Amniotic stem cell (primary cell): ENCODE results near the gene SCYL3.
A peak's percentile ranks its signal among the peaks of the same experiment; 100 is the strongest.
"Not testable (repeated sequence)": the region's sequence is repeated elsewhere in the genome, so short reads cannot be mapped to it uniquely, and the experiment has no call there.

Experiments
- DNase-seq: peaks from one replicate; lab custom pipeline; 2025; lab: John Stamatoyannopoulos, UW

Gene SCYL3, protein sequence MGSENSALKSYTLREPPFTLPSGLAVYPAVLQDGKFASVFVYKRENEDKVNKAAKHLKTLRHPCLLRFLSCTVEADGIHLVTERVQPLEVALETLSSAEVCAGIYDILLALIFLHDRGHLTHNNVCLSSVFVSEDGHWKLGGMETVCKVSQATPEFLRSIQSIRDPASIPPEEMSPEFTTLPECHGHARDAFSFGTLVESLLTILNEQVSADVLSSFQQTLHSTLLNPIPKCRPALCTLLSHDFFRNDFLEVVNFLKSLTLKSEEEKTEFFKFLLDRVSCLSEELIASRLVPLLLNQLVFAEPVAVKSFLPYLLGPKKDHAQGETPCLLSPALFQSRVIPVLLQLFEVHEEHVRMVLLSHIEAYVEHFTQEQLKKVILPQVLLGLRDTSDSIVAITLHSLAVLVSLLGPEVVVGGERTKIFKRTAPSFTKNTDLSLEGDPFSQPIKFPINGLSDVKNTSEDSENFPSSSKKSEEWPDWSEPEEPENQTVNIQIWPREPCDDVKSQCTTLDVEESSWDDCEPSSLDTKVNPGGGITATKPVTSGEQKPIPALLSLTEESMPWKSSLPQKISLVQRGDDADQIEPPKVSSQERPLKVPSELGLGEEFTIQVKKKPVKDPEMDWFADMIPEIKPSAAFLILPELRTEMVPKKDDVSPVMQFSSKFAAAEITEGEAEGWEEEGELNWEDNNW

GRCh38 chr1:169893645-169894423 is at the start of gene SCYL3:
SCYL3 (minus strand) TSS chr1:169893896; CDS start chr1:169888840, 5,056 bp downstream.
- peak; percentile 94 for DNase-seq

GRCh38 chr1:169941982-169942830 is 48.5 kb upstream of the SCYL3 start:
- no peak for DNase-seq

GRCh38 chr1:169933984-169934725 is 40.5 kb upstream of the SCYL3 start:
- DNase-seq = no peak

GRCh38 chr1:169931795-169932231 is 38.1 kb upstream of the SCYL3 start:
- DNase-seq = no peak

- DNase-seq = no peak
Measured at GRCh38 chr1:169929210-169929526, 35.5 kb upstream of the SCYL3 start.

DNA sequence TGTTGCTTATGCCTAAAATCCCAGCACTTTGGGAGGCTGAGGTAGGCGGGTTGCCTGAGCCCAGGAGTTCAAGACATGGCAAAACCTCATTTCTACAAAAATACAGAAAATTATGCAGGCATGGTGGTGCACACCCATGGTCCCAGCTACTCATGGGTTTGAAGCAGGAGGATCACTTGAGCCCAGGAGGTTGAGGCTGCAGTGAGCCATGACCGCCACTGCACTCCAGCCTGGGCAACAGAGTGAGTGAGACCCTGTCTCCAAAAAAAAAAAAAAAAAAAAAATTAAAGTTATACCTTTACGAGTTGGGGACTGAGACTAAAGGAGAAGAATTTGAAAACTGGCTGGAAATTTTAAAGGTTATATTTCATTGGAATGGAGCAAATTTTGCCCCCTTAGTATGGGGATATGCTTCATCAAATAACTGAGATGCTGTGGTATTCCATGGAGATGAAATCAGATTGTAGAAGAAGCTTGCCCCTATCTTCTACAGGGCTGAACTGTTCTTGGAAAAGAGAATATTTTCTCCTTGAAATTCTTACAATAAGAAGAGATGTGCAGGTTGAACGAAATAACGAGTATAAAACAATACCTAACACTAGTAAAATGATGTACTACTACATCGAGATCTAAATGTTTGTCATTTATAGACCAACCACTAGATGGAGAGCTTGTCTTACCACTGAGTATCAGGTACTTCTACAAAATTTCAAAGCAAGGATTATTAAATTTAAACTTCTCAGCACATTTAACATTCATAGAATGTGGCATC is 34.9 kb upstream of the SCYL3 start:
- peak; percentile 44 for DNase-seq

GRCh38 chr1:169925505-169926482 is 32.1 kb upstream of the SCYL3 start:
- no peak for DNase-seq

DNA sequence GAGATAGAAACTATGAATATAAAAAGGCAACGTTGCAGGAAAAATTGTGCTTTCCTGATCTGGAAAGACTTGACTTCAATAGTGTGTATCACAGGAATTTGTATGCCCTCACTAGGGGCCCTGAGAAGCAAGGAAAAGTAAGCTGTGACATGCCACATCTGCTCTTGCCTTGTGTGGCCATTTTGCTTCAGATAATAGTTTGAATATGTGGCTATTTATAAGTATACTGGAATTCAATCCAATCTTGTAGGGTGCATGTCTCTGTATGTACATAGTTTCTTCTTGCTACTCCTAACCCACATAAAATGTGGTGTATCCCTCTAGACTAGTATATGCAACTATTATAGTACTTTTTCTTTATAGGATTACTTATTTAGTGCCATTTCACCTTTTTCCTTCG is 31.1 kb upstream of the SCYL3 start:
- no peak for DNase-seq

GRCh38 chr1:169924063-169924462 is 30.4 kb upstream of the SCYL3 start:
- DNase-seq = no peak

- DNase-seq = no peak
Measured at GRCh38 chr1:169921080-169921479, 27.4 kb upstream of the SCYL3 start.

DNA sequence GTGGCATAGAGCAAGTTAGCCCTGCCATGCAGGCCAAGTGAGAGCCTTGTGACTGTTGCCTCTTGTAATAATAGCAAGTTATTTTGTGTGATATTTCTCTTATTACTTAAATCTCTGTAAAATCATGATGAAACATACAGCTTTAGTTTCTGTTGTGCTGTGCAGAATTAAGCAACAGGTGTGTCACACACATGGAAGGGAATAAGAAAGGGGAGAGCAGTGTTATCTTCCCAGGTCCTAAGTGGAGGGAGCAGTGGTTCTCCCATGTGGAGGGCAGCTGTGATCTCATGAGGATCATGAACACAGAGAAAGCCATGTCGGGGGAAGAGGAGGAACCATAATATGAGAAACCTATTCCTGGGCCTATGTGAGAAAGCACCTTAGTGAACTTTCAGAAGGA is 25.2 kb upstream of the SCYL3 start:
- DNase-seq = no peak

DNA sequence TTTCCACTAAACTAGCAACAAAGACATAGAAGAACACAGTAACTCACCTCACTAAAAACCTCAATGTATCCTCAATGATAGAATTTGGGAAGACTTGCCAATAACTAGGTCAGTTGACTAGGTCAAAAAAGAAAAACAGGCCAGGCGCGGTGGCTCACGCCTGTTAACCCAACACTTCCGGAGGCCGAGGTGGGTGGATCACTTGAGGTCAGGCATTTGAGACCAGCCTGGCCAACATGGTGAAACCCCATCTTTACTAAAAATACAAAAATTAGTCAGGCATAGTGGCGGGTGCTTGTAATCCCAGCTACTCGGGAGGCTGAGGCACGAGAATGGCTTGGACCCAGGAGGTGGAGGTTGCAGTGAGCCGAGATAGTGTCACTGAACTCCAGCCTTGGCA is 24.5 kb upstream of the SCYL3 start:
- DNase-seq = not testable (repeated sequence)

GRCh38 chr1:169915150-169915549 is 21.5 kb upstream of the SCYL3 start:
- no peak for DNase-seq

GRCh38 chr1:169914531-169914930 is 20.8 kb upstream of the SCYL3 start:
- DNase-seq = no peak

DNA sequence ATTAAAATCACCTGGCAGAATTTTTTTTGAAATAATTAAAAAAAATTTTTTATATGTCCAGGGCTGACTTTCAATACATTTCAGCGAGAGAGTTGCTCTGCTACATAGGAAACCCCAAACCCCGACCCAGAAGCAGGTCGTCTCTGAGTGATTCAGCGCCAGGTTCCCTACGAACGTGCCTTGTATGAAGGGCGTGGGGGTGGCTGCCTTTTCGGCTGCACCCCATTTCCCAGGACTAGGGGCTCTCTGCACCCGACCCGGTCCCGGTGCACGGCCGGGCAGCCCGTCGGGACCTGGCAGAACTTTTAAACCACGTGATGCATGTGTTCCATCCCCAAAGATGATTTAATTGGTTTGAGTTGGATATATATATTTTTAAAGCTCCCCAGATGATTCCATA is 15.8 kb upstream of the SCYL3 start:
- DNase-seq = no peak

DNA sequence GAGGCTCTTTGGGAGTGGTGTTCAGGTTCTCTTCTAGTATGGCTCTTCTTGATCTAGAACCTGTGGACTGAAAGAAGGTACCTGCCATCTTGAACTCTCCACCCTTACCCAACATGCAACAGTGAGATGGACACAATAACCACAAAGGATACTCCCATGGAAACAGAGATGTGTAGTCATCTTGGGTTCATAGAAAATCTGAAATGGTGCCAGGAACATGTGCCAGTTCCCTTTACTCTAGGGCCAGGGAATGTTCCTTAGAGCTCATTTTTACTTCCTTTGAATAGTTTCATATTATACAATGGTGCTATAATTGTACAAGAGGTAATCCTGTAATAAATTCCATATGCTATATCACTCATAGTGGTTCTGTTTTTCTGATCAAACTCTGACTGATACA is 13.2 kb upstream of the SCYL3 start:
- no peak for DNase-seq

- DNase-seq = no peak
Measured at GRCh38 chr1:169904834-169905233, 11.1 kb upstream of the SCYL3 start.

DNA sequence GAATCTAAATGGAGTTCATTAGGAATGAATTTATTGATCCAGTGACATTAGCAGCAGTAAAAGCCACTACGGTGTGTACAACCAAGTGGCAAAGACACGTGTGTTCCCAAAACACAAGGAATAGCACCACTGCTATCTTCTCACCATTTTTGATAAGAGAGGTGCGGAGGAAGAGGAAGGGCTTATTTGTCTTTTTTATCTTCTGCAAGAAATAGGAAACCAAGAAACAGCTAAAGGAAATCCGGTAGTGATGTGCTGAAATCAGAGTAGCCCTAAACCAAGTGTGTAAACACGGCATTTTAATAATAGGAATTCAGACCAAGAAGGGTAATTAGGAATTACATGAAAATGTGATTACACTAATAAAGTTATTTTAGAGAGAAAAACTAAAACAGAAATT is 9.1 kb upstream of the SCYL3 start:
- no peak for DNase-seq

- no peak for DNase-seq
Measured at GRCh38 chr1:169901115-169901514, 7.4 kb upstream of the SCYL3 start.
